CD4-positive, alpha-beta T cell treated with Interleukin-15 for 4 hours (primary cell): ENCODE measurements around the gene KLHL41.
A peak's percentile ranks its signal among the peaks of the same experiment; 100 is the strongest.

Experiments used
- DNase-seq: peaks from one replicate; pipeline ENCODE4 v3.0.0-alpha.2; 2020; ENCODE audit warnings: low spot score

The KLHL41 gene

GRCh38 chr2:169509298-169509885, at the start of gene KLHL41:
Gene KLHL41 (plus strand): TSS chr2:169509702. CDS start chr2:169509779, 77 bp downstream.
- no peak for DNase-seq

GRCh38 chr2:169461143-169461542, 48.4 kb upstream of the KLHL41 start:
- no peak for DNase-seq

GRCh38 chr2:169462896-169463695, 46.4 kb upstream of the KLHL41 start:
- no peak for DNase-seq

- no peak for DNase-seq
Measured at GRCh38 chr2:169464466-169464865, 45.0 kb upstream of the KLHL41 start.

GRCh38 chr2:169464882-169465281, 44.6 kb upstream of the KLHL41 start:
- DNase-seq: no peak

GRCh38 chr2:169468841-169469240, 40.7 kb upstream of the KLHL41 start:
- no peak for DNase-seq

GRCh38 chr2:169469952-169470572, 39.4 kb upstream of the KLHL41 start:
- DNase-seq: no peak

GRCh38 chr2:169472249-169472648, 37.3 kb upstream of the KLHL41 start:
- no peak for DNase-seq

- no peak for DNase-seq
Measured at GRCh38 chr2:169476459-169476858, 33.0 kb upstream of the KLHL41 start.

GRCh38 chr2:169478339-169478738, 31.2 kb upstream of the KLHL41 start:
- no peak for DNase-seq

GRCh38 chr2:169478745-169479256, 30.7 kb upstream of the KLHL41 start:
- no peak for DNase-seq

- DNase-seq: peak; percentile 70
Measured at GRCh38 chr2:169479257-169480078, 30.0 kb upstream of the KLHL41 start, which contains the start of gene BBS5. Gene BBS5 (plus strand): TSS chr2:169479494. CDS start chr2:169479554, 60 bp downstream.

- DNase-seq: no peak
Measured at GRCh38 chr2:169480079-169480465, 29.4 kb upstream of the KLHL41 start.

- no peak for DNase-seq
Measured at GRCh38 chr2:169485650-169486138, 23.8 kb upstream of the KLHL41 start.

- DNase-seq: no peak
Measured at GRCh38 chr2:169486487-169486886, 23.0 kb upstream of the KLHL41 start.

- no peak for DNase-seq
Measured at GRCh38 chr2:169490834-169491233, 18.7 kb upstream of the KLHL41 start.

GRCh38 chr2:169491378-169491777, 18.1 kb upstream of the KLHL41 start:
- no peak for DNase-seq

- no peak for DNase-seq
Measured at GRCh38 chr2:169493360-169493759, 16.1 kb upstream of the KLHL41 start.

- no peak for DNase-seq
Measured at GRCh38 chr2:169495310-169495928, 14.1 kb upstream of the KLHL41 start.

- no peak for DNase-seq
Measured at GRCh38 chr2:169504651-169505050, 4.9 kb upstream of the KLHL41 start.

GRCh38 chr2:169507698-169508097, 1.8 kb upstream of the KLHL41 start:
- no peak for DNase-seq
